GM20431 (cell line): ENCODE measurements around the gene GPR25.
"Not testable (repeated sequence)": the region's sequence is repeated elsewhere in the genome, so short reads cannot be mapped to it uniquely, and the experiment has no call there.

ENCODE experiments used
- in situ Hi-C: fragments of 300-500 bp; cut with MseI, MboI; formaldehyde crosslinking; loops from one replicate; pipeline ENCODE4 v1.15.0; 2020; ENCODE audit warnings: low sequenced_read_pairs; ENCODE audit not compliant: unreplicated experiment

Gene GPR25

GRCh38 chr1:200908191-200908868, 35.5 kb downstream of the GPR25 start:
- in situ Hi-C loops, result no loop called here

GRCh38 chr1:200909071-200909470, 36.3 kb downstream of the GPR25 start:
- in situ Hi-C loops, result no loop called here

GRCh38 chr1:200909757-200910239, 37.0 kb downstream of the GPR25 start:
- in situ Hi-C loops, result no loop called here

- in situ Hi-C loops, result no loop called here
These were observed 38.6 kb downstream of the GPR25 start for GRCh38 chr1:200911361-200911760.

DNA sequence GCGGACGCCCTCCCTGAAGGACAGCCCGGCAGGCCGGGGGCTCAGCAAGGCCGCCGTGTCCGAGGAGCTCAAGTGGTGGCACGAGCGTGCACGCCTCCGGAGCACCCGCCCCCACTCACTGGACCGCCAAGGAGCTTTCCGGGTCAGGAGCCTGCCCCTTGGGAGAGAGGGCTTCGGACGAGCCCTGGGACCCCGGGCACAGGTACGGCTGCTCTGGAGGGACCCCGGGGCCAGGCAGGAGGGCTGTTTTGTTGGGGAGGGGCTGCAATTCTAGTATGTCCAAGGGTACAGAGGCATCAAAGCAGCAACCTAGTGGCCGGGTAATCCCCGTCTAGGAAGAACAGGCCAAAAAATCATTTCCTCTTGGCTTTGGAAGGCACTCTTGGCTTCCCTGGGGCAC, 39.2 kb downstream of the GPR25 start:
- in situ Hi-C loops, result not testable (repeated sequence)

GRCh38 chr1:200912737-200913407, 40.1 kb downstream of the GPR25 start:
- in situ Hi-C loops, result no loop called here

DNA sequence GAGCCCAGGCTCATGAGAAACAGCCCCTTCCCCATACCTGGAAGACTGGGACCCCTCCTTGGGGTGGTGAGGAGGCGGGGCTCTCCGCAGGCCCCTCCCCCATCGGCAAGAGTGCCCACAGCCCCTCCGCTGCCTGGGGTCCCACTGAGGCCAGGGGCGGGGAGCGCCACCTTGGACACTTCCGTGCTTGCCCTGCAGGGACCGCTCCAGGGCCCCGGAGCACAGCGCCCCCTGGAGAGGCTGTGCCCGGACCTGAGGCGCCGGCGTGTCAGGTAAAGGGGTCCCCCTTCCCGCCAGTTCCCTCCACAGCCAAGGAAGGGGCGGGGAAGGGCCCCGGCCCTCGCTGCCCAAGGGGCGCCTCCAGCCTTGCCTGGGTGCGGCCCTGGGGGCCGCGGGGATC, 43.4 kb downstream of the GPR25 start:
- in situ Hi-C loops, result no loop called here

DNA sequence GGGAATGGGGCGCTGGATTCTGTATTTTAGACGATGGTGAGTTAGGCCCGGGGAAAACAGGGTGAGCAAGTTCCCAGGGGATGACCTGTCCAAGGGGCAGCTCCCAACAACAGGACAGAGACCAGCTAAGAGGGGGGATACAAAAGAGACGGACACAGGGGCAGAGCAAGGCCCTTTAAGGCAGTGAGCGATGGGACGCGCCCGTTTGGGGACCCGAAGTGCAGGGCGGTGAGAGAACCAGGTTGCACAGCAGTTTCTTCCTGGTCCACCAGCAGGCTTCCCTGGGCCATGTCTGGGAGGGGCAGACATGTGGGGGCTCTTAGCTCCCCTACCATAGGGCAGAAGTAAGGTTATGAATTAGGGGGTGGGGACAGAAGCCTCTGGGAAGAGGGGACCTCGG, 43.9 kb downstream of the GPR25 start:
- in situ Hi-C loops, result no loop called here

- in situ Hi-C loops, result no loop called here
These were observed 44.6 kb downstream of the GPR25 start for GRCh38 chr1:200917291-200917817.

- in situ Hi-C loops, result no loop called here
These were observed 45.2 kb downstream of the GPR25 start for GRCh38 chr1:200918006-200918405.

GRCh38 chr1:200919386-200919785, 46.6 kb downstream of the GPR25 start:
- in situ Hi-C loops, result no loop called here

DNA sequence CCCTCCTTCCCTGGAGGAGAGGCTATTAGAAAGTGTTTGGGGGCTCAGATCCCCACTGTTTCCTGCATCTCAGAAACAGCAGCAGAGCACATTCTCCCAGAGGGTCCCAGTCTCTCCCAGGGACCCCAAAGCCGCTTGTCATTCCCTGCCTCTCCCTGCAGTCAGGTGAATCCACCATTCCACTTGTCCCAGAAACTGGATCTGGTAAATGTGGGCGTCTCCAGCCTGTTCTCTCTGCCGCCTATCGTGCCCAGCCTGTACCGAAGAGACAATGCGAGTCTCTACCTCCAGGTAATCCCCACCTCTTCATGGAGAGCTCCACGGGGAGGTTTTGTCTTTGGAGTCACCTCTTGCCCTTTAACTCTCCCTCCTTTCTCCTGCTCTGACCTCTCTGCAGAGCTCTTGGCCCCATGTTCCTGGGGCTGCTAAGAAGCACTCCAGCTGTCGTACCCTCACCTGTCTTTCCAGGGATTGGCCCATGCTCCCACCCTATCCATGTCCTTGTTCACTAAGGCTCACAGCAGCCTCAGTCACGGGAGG, 48.9 kb downstream of the GPR25 start:
- in situ Hi-C loops, result no loop called here

- in situ Hi-C loops, result no loop called here
These were observed 49.6 kb downstream of the GPR25 start for GRCh38 chr1:200922406-200922805.

DNA sequence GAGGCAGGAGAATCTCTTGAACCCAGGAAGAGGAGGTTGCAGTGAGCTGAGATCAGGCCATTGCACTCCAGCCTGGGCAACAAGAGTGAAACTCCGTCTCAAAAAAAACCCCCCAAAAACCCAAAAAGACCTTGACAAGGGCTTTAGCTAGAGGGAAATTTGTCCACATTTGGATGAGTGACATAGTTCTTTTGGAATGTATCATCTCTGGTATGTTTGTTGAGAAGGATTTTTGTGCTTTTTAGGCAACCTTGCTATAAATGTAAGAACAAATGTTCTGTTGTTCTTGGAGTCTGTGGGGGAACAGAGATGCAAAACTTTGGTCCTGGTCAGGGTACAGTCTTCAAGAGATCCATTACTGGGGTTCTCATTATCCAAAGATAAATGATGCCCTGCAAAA, 50.8 kb downstream of the GPR25 start:
- in situ Hi-C loops, result no loop called here
